ENCODE results near the gene TP63.

The TP63 gene

DNA sequence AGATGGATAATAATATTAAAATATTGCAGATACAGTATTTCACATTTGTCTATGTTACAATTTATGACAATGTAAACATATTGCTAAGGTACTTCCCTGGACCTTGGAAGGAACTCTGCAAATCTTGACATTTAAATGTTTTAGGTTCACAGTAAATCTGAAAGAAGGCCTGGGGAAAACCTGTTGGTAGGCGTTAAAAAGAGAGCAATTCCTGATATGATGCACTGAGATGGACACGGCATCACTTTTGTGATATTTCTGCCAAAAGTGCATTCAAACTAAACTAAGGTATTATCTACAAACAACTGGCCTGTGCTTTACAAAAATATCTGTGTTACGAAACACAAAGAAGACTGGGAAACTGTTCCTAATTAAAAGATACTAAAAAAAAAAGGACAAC lies 6.1 kb upstream of the TP63 start:
- ATAC-seq: no peak
- no peak for TF ChIP-seq CSDC2 (CRISPR knock-in tag; IDR thresholded peaks at IDR 0.05)
- no peak for TF ChIP-seq ZC3H10 (CRISPR knock-in tag; IDR thresholded peaks at IDR 0.05)
- TF ChIP-seq OSR1 (CRISPR knock-in tag; IDR thresholded peaks at IDR 0.05): no peak
- TF ChIP-seq ZNF8 (CRISPR knock-in tag; IDR thresholded peaks at IDR 0.05): no peak
- no peak for TF ChIP-seq ZNF70 (CRISPR knock-in tag; IDR thresholded peaks at IDR 0.05)
- TF ChIP-seq SNAI2 (CRISPR knock-in tag; IDR thresholded peaks at IDR 0.05): no peak
- no peak for TF ChIP-seq PATZ1 (CRISPR knock-in tag; IDR thresholded peaks at IDR 0.05; ENCODE audit: borderline replicate concordance)
- TF ChIP-seq, protein P1, sequence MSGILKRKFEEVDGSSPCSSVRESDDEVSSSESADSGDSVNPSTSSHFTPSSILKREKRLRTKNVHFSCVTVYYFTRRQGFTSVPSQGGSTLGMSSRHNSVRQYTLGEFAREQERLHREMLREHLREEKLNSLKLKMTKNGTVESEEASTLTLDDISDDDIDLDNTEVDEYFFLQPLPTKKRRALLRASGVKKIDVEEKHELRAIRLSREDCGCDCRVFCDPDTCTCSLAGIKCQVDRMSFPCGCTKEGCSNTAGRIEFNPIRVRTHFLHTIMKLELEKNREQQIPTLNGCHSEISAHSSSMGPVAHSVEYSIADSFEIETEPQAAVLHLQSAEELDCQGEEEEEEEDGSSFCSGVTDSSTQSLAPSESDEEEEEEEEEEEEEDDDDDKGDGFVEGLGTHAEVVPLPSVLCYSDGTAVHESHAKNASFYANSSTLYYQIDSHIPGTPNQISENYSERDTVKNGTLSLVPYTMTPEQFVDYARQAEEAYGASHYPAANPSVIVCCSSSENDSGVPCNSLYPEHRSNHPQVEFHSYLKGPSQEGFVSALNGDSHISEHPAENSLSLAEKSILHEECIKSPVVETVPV (CRISPR knock-in tag; IDR thresholded peaks at IDR 0.05): no peak
- TF ChIP-seq ZFP30 (CRISPR knock-in tag; IDR thresholded peaks at IDR 0.05): no peak
- TF ChIP-seq BACH2 (CRISPR knock-in tag; IDR thresholded peaks at IDR 0.05; ENCODE audit: borderline replicate concordance): no peak
- TF ChIP-seq GLIS3 (CRISPR knock-in tag; IDR thresholded peaks at IDR 0.05): no peak
- no peak for TF ChIP-seq ISL1 (CRISPR knock-in tag; IDR thresholded peaks at IDR 0.05)
- no peak for TF ChIP-seq ESRRG (CRISPR knock-in tag; IDR thresholded peaks at IDR 0.05)
- TF ChIP-seq TOX (CRISPR knock-in tag; IDR thresholded peaks at IDR 0.05; ENCODE audit: borderline replicate concordance): no peak
- TF ChIP-seq ARNTL (CRISPR knock-in tag; IDR thresholded peaks at IDR 0.05; ENCODE audit: borderline replicate concordance, low read depth): no peak
- TF ChIP-seq, protein P2, sequence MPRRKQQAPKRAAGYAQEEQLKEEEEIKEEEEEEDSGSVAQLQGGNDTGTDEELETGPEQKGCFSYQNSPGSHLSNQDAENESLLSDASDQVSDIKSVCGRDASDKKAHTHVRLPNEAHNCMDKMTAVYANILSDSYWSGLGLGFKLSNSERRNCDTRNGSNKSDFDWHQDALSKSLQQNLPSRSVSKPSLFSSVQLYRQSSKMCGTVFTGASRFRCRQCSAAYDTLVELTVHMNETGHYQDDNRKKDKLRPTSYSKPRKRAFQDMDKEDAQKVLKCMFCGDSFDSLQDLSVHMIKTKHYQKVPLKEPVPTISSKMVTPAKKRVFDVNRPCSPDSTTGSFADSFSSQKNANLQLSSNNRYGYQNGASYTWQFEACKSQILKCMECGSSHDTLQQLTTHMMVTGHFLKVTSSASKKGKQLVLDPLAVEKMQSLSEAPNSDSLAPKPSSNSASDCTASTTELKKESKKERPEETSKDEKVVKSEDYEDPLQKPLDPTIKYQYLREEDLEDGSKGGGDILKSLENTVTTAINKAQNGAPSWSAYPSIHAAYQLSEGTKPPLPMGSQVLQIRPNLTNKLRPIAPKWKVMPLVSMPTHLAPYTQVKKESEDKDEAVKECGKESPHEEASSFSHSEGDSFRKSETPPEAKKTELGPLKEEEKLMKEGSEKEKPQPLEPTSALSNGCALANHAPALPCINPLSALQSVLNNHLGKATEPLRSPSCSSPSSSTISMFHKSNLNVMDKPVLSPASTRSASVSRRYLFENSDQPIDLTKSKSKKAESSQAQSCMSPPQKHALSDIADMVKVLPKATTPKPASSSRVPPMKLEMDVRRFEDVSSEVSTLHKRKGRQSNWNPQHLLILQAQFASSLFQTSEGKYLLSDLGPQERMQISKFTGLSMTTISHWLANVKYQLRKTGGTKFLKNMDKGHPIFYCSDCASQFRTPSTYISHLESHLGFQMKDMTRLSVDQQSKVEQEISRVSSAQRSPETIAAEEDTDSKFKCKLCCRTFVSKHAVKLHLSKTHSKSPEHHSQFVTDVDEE (CRISPR knock-in tag; IDR thresholded peaks at IDR 0.05): no peak
- no peak for TF ChIP-seq PPARA (CRISPR knock-in tag; IDR thresholded peaks at IDR 0.05; ENCODE audit: borderline replicate concordance)
- TF ChIP-seq, protein P3, sequence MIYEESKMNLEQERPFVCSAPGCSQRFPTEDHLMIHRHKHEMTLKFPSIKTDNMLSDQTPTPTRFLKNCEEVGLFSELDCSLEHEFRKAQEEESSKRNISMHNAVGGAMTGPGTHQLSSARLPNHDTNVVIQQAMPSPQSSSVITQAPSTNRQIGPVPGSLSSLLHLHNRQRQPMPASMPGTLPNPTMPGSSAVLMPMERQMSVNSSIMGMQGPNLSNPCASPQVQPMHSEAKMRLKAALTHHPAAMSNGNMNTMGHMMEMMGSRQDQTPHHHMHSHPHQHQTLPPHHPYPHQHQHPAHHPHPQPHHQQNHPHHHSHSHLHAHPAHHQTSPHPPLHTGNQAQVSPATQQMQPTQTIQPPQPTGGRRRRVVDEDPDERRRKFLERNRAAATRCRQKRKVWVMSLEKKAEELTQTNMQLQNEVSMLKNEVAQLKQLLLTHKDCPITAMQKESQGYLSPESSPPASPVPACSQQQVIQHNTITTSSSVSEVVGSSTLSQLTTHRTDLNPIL (CRISPR knock-in tag; IDR thresholded peaks at IDR 0.05; ENCODE audit: low read depth): no peak
- no peak for TF ChIP-seq ZFP3 (CRISPR knock-in tag; IDR thresholded peaks at IDR 0.05)

GRCh38 chr3:189625572-189625971 lies 5.6 kb upstream of the TP63 start:
- ATAC-seq: no peak
- TF ChIP-seq GLIS3 (CRISPR knock-in tag; IDR thresholded peaks at IDR 0.05) (no peak), SNAI2 (CRISPR knock-in tag; IDR thresholded peaks at IDR 0.05) (no peak), CSDC2 (CRISPR knock-in tag; IDR thresholded peaks at IDR 0.05) (no peak), RARB (CRISPR knock-in tag; IDR thresholded peaks at IDR 0.05) (no peak), ARNTL (CRISPR knock-in tag; IDR thresholded peaks at IDR 0.05; ENCODE audit: borderline replicate concordance, low read depth) (no peak), BACH2 (CRISPR knock-in tag; IDR thresholded peaks at IDR 0.05; ENCODE audit: borderline replicate concordance) (no peak), OSR1 (CRISPR knock-in tag; IDR thresholded peaks at IDR 0.05) (no peak), ZFP3 (CRISPR knock-in tag; IDR thresholded peaks at IDR 0.05) (no peak), ZNF565 (CRISPR knock-in tag; conservative IDR thresholded peaks at IDR 0.05; ENCODE audit: low read depth) (no peak), ZNF70 (CRISPR knock-in tag; IDR thresholded peaks at IDR 0.05) (no peak), TOX (CRISPR knock-in tag; IDR thresholded peaks at IDR 0.05; ENCODE audit: borderline replicate concordance) (no peak), ISL1 (CRISPR knock-in tag; IDR thresholded peaks at IDR 0.05) (no peak), ESRRG (CRISPR knock-in tag; IDR thresholded peaks at IDR 0.05) (no peak), ZNF8 (CRISPR knock-in tag; IDR thresholded peaks at IDR 0.05) (no peak), PPARA (CRISPR knock-in tag; IDR thresholded peaks at IDR 0.05; ENCODE audit: borderline replicate concordance) (no peak), TCF4 (CRISPR knock-in tag; IDR thresholded peaks at IDR 0.05; ENCODE audit: borderline replicate concordance) (no peak)
- TF ChIP-seq, protein P2 (CRISPR knock-in tag; IDR thresholded peaks at IDR 0.05): no peak
- TF ChIP-seq, protein P1 (CRISPR knock-in tag; IDR thresholded peaks at IDR 0.05): no peak
- TF ChIP-seq, protein P4, sequence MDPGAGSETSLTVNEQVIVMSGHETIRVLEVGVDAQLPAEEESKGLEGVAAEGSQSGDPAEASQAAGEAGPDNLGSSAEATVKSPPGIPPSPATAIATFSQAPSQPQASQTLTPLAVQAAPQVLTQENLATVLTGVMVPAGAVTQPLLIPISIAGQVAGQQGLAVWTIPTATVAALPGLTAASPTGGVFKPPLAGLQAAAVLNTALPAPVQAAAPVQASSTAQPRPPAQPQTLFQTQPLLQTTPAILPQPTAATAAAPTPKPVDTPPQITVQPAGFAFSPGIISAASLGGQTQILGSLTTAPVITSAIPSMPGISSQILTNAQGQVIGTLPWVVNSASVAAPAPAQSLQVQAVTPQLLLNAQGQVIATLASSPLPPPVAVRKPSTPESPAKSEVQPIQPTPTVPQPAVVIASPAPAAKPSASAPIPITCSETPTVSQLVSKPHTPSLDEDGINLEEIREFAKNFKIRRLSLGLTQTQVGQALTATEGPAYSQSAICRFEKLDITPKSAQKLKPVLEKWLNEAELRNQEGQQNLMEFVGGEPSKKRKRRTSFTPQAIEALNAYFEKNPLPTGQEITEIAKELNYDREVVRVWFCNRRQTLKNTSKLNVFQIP (CRISPR knock-in tag; IDR thresholded peaks at IDR 0.05; ENCODE audit: borderline replicate concordance, low read depth): no peak

All from SK-N-SH treated with all-trans-retinoic acid at 6 μM for 48 hours (cell line).